ENCODE measurements around the gene NPTXR. TPM values are rescaled to one million over a fixed set of nuclear protein-coding genes. Genes with fewer than 3 reads are reported as not detected.

NPTXR gene
- polyA plus RNA-seq, 1 of the 3 experiments (the other 2 are of a cell fraction): 1.2 TPM

DNA sequence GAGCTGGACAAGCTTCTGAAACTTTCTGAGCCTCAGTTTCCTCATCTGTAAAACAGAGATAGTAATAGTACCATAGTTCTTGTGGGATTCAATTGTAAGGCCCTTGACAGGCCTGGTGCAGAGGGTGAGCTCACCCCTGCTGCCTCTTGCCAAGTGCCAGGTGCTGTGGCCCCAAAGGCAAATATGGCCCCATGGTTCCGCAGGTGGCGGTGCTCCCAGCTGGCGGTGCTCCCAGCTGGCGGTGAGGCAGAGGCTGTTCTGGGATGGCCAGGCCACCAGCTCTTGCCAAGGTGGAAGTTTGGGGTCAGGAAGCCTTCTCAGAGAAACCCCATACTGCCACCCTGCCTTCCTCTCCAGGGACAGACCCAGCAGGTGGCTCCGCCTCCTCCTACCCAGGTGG lies 8.8 kb downstream of the NPTXR start:
- H3K79me2 ChIP-seq (ENCODE audit: insufficient read depth): no peaks in the 10 kb centered on the region
- no peak for DNase-seq
- no peaks in the 10 kb centered on the region for H3K9me2 ChIP-seq
- H3K9me3 ChIP-seq: no peaks in the 10 kb centered on the region
- POLR2A ChIA-PET: no interaction called here
- CTCF ChIA-PET: interaction anchor here (1.1 to 1.3 kb wide), 3 partner anchors 16 to 287 kb away, joined by 3 to 4 read pairs (median 3); no protein-coding TSS in a partner anchor
- no peaks in the 10 kb centered on the region for H3K27me3 ChIP-seq (ENCODE audit: insufficient read depth)
- H3K27ac ChIP-seq (ENCODE audit: low read depth in 2 of 2, low read length in 1 of 2): no peak overlapping the region
- no peak overlapping the region for H3K4me3 ChIP-seq (ENCODE audit: low read depth in 2 of 2, low read length in 1 of 2)
- WGBS (ENCODE audit: low lambda C conversion rate): no CpG with 5 or more reads among the region's 5 CpGs
- no peak overlapping the region for H2AFZ ChIP-seq (ENCODE audit: low read depth)
- no peaks in the 10 kb centered on the region for H3K4me1 ChIP-seq (ENCODE audit: control insufficient read depth in 1 of 2, insufficient read depth in 2 of 2, low read depth in 1 of 2, low read length in 1 of 2)
- H3K9ac ChIP-seq: no peak overlapping the region
- H3K4me2 ChIP-seq: no peak overlapping the region
- no peaks in the 10 kb centered on the region for H3K36me3 ChIP-seq (replicated peaks in 1 of 2; ENCODE audit: control insufficient read depth in 1 of 2, insufficient read depth in 2 of 2, low read length in 1 of 2)
- no peak for TF ChIP-seq CTCF (IDR thresholded peaks at IDR 0.05)
- no peak for TF ChIP-seq RCOR1 (IDR thresholded peaks at IDR 0.05; ENCODE audit: low read length)
- TF ChIP-seq, protein P1, sequence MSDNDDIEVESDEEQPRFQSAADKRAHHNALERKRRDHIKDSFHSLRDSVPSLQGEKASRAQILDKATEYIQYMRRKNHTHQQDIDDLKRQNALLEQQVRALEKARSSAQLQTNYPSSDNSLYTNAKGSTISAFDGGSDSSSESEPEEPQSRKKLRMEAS (IDR thresholded peaks at IDR 0.05; ENCODE audit: low read depth): no peak
- no peak for TF ChIP-seq RFX5 (IDR thresholded peaks at IDR 0.05; ENCODE audit: low read length)
- TF ChIP-seq, protein P2, sequence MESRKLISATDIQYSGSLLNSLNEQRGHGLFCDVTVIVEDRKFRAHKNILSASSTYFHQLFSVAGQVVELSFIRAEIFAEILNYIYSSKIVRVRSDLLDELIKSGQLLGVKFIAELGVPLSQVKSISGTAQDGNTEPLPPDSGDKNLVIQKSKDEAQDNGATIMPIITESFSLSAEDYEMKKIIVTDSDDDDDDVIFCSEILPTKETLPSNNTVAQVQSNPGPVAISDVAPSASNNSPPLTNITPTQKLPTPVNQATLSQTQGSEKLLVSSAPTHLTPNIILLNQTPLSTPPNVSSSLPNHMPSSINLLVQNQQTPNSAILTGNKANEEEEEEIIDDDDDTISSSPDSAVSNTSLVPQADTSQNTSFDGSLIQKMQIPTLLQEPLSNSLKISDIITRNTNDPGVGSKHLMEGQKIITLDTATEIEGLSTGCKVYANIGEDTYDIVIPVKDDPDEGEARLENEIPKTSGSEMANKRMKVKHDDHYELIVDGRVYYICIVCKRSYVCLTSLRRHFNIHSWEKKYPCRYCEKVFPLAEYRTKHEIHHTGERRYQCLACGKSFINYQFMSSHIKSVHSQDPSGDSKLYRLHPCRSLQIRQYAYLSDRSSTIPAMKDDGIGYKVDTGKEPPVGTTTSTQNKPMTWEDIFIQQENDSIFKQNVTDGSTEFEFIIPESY (IDR thresholded peaks at IDR 0.05; ENCODE audit: borderline replicate concordance, low read depth): no peak
- TF ChIP-seq SIN3A (IDR thresholded peaks at IDR 0.05; ENCODE audit: borderline replicate concordance, low read depth, low read length): no peak
- no peak for TF ChIP-seq SMC3 (IDR thresholded peaks at IDR 0.05; ENCODE audit: low read depth, low read length)
- TF ChIP-seq, protein P3, sequence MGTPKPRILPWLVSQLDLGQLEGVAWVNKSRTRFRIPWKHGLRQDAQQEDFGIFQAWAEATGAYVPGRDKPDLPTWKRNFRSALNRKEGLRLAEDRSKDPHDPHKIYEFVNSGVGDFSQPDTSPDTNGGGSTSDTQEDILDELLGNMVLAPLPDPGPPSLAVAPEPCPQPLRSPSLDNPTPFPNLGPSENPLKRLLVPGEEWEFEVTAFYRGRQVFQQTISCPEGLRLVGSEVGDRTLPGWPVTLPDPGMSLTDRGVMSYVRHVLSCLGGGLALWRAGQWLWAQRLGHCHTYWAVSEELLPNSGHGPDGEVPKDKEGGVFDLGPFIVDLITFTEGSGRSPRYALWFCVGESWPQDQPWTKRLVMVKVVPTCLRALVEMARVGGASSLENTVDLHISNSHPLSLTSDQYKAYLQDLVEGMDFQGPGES (IDR thresholded peaks at IDR 0.05; ENCODE audit: low read depth, low read length): no peak
- H3F3A ChIP-seq (replicated peaks; ENCODE audit: insufficient read depth): no peaks in the 10 kb centered on the region
- no peaks in the 10 kb centered on the region for H4K20me1 ChIP-seq (ENCODE audit: insufficient read depth)

GRCh38 chr22:38834215-38834953 lies 9.4 kb downstream of the NPTXR start:
- no peak overlapping the region for H3K4me3 ChIP-seq (ENCODE audit: low read depth in 2 of 2, low read length in 1 of 2)
- CTCF ChIA-PET: interaction anchor here (1.1 to 1.3 kb wide), 3 partner anchors 16 to 287 kb away, joined by 3 to 4 read pairs (median 3); no protein-coding TSS in a partner anchor
- TF ChIP-seq RAD21 (IDR thresholded peaks at IDR 0.05; ENCODE audit: low read length): no peak
- no peak for TF ChIP-seq GABPA (IDR thresholded peaks at IDR 0.05; ENCODE audit: low read depth)
- no peak for TF ChIP-seq EZH2phosphoT487 (IDR thresholded peaks at IDR 0.05; ENCODE audit: borderline replicate concordance, low read depth)
- TF ChIP-seq, protein P4, sequence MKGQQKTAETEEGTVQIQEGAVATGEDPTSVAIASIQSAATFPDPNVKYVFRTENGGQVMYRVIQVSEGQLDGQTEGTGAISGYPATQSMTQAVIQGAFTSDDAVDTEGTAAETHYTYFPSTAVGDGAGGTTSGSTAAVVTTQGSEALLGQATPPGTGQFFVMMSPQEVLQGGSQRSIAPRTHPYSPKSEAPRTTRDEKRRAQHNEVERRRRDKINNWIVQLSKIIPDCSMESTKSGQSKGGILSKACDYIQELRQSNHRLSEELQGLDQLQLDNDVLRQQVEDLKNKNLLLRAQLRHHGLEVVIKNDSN (IDR thresholded peaks at IDR 0.05; ENCODE audit: borderline replicate concordance, low read depth): no peak
- no peak for TF ChIP-seq MEF2A (IDR thresholded peaks at IDR 0.05; ENCODE audit: borderline replicate concordance, low read depth)
- TF ChIP-seq JUND (IDR thresholded peaks at IDR 0.05): no peak
- TF ChIP-seq PBX3 (IDR thresholded peaks at IDR 0.05): no peak
- TF ChIP-seq FOXM1 (IDR thresholded peaks at IDR 0.05; ENCODE audit: low read depth): no peak
- TF ChIP-seq SIN3A (IDR thresholded peaks at IDR 0.05; ENCODE audit: borderline replicate concordance, low read depth, low read length): no peak
- TF ChIP-seq, protein P5, sequence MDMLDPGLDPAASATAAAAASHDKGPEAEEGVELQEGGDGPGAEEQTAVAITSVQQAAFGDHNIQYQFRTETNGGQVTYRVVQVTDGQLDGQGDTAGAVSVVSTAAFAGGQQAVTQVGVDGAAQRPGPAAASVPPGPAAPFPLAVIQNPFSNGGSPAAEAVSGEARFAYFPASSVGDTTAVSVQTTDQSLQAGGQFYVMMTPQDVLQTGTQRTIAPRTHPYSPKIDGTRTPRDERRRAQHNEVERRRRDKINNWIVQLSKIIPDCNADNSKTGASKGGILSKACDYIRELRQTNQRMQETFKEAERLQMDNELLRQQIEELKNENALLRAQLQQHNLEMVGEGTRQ (IDR thresholded peaks at IDR 0.05; ENCODE audit: borderline replicate concordance, low read depth, low read length): no peak
- no peak for TF ChIP-seq GATA2 (CRISPR knock-in tag; IDR thresholded peaks at IDR 0.05)

More at GRCh38 chr22:38834215-38834953, 9.4 kb downstream of the NPTXR start:
- POLR2A ChIA-PET: no interaction called here
- Histone ChIP-seq H3K9ac (no peak overlapping the region), H3K4me1 (ENCODE audit: control insufficient read depth in 1 of 2, insufficient read depth in 2 of 2, low read depth in 1 of 2, low read length in 1 of 2) (no peaks in the 10 kb centered on the region), H4K20me1 (ENCODE audit: insufficient read depth) (no peaks in the 10 kb centered on the region), H3K4me2 (no peak overlapping the region), H3K27ac (ENCODE audit: low read depth in 2 of 2, low read length in 1 of 2) (no peak overlapping the region), H2AFZ (ENCODE audit: low read depth) (no peak overlapping the region), H3K9me3 (no peaks in the 10 kb centered on the region), H3K9me2 (no peaks in the 10 kb centered on the region), H3F3A (replicated peaks; ENCODE audit: insufficient read depth) (no peaks in the 10 kb centered on the region), H3K36me3 (replicated peaks in 1 of 2; ENCODE audit: control insufficient read depth in 1 of 2, insufficient read depth in 2 of 2, low read length in 1 of 2) (no peaks in the 10 kb centered on the region), H3K79me2 (ENCODE audit: insufficient read depth) (no peaks in the 10 kb centered on the region), H3K27me3 (ENCODE audit: insufficient read depth) (no peaks in the 10 kb centered on the region)
- DNase-seq: no peak
- WGBS (ENCODE audit: low lambda C conversion rate): 80% methylated on average over 13 of the region's 13 CpGs

Measured in SK-N-SH (cell line).